Measurements from ENCODE around the gene B4GALNT3.

B4GALNT3 gene

DNA sequence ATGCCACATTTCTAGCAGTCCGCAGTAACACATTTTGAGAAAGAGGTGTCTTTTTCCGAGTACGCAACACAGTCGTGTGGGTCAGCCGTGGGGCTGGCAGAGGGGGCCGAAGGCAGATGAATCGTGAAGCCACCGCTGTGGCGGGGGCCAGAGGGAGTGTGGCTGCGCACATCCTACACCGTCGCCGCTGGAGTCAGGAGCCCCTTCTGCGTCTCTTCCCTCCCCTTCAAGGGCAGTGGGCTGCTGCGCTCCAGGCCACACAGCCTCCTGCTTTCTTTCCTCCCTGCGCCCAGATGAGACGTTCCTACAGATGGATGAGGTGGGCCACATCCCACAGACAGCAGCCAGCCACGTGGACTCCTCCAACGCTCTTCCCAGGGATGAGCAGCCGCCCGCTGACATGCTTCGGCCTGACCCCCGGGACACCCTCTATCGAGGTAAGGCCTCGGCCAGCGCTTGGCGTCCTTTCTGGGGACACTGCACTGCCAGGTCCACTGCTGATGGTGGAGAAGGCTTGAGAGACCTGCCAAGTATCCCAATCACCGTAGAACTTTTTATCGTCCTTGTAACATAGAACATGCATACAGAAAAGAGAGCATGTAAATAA is 89.8 kb downstream of the B4GALNT3 start:
- TF ChIP-seq CTCF (IDR thresholded peaks at IDR 0.05), result no peak
- no peak for DNase-seq (ENCODE audit: low spot score)
- H3K27ac ChIP-seq, result no peak overlapping the region
- no peak overlapping the region for H3K4me3 ChIP-seq

GRCh38 chr12:550473-551260 is 90.9 kb downstream of the B4GALNT3 start:
- H3K4me3 ChIP-seq, result no peak overlapping the region
- no peak overlapping the region for H3K27ac ChIP-seq
- no peak for DNase-seq (ENCODE audit: low spot score)
- TF ChIP-seq CTCF (IDR thresholded peaks at IDR 0.05), result no peak

DNA sequence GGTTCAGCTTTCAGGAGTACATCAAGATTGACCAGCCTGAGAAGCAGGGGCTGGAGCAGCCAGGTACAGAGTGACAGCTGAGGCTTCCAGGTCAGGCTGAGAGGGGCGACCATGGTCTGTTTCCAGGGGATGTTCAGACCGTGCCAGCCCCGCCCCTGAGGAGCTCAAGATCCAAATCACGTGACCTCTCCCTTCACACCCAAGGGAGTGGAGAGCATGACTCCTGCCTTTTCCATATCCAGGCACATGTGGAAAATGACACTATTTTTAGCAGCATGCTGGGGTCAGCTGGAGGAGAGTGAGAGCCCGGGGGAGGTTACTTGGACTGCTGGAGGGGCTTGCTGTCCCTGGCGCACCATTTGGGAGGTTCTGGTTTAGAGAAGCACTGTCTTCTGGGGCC is 92.7 kb downstream of the B4GALNT3 start:
- H3K27ac ChIP-seq, result peak overlapping the region in 1 of 2 donors; percentile 2
- TF ChIP-seq CTCF (IDR thresholded peaks at IDR 0.05), result no peak
- DNase-seq (ENCODE audit: low spot score), result no peak
- H3K4me3 ChIP-seq, result no peak overlapping the region

DNA sequence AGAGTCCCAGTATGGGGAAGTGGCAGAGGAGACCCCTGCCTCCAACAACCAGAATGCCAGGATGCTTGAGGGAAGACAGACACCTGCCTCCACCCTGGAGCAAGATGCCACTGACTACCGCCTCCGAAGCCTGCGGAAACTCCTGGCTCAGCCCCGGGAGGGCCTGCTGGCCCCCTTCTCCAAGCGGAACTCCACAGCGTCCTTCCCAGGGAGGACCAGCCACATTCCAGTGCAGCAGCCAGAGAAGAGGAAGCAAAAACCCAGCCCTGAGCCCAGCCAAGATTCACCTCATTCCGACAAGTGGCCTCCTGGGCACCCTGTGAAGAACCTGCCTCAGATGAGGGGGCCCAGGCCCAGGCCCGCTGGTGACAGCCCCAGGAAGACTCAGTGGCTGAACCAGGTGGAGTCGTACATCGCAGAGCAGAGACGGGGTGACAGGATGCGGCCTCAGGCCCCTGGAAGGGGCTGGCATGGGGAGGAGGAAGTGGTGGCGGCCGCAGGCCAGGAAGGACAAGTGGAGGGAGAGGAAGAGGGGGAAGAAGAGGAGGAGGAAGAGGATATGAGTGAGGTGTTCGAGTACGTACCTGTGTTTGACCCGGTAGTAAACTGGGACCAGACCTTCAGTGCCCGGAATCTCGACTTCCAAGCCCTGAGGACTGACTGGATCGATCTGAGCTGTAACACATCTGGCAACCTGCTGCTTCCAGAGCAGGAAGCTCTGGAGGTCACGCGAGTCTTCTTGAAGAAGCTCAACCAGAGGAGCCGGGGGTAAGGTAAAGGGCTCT is 93.7 kb downstream of the B4GALNT3 start:
- TF ChIP-seq CTCF (IDR thresholded peaks at IDR 0.05), result no peak
- no peak overlapping the region for H3K4me3 ChIP-seq
- no peak overlapping the region for H3K27ac ChIP-seq
- no peak for DNase-seq (ENCODE audit: low spot score)

GRCh38 chr12:554001-554285 is 94.2 kb downstream of the B4GALNT3 start:
- no peak for TF ChIP-seq CTCF (IDR thresholded peaks at IDR 0.05)
- H3K27ac ChIP-seq, result no peak overlapping the region
- DNase-seq (ENCODE audit: low spot score), result no peak
- H3K4me3 ChIP-seq, result no peak overlapping the region

- DNase-seq (ENCODE audit: low spot score), result no peak
- Histone ChIP-seq H3K4me3 (no peak overlapping the region), H3K27ac (no peak overlapping the region)
- no peak for TF ChIP-seq CTCF (IDR thresholded peaks at IDR 0.05)
These were observed 96.8 kb downstream of the B4GALNT3 start for GRCh38 chr12:556498-556897.
